Measurements from ENCODE around the gene UROC1. TPM values are rescaled to one million over a fixed set of nuclear protein-coding genes. Genes with fewer than 3 reads are reported as not detected.

The UROC1 gene
- total RNA-seq, 1 experiment from 2014 or later = not detected

- Mint-ChIP-seq H3K27ac (ENCODE audit: unreplicated experiment) (no peak overlapping the region), H3K4me3 (ENCODE audit: unreplicated experiment) (no peak overlapping the region), H3K27me3 (ENCODE audit: insufficient read depth, unreplicated experiment) (no peaks in the 10 kb centered on the region), H3K9me3 (ENCODE audit: unreplicated experiment) (no peaks in the 10 kb centered on the region), H3K4me1 (ENCODE audit: low read depth, unreplicated experiment) (no peaks in the 10 kb centered on the region), H3K36me3 (ENCODE audit: insufficient read depth, unreplicated experiment) (peaks cover 47% of the 10 kb centered on the region)
- CTCF ChIA-PET = no interaction called here
- POLR2A ChIA-PET = no interaction called here
- no peaks in the 10 kb centered on the region for H3K9me3 ChIP-seq
- intact Hi-C loops (cut with micrococcal nuclease; ENCODE audit: unreplicated experiment) = no loop called here
- no peak for DNase-seq
- H3K27me3 ChIP-seq (replicated peaks; ENCODE audit: control insufficient read depth, insufficient read depth, low read length) = no peaks in the 10 kb centered on the region
- no TSS peak for BruUV-seq (replicated peaks)
- no peak for TF ChIP-seq CTCF (IDR thresholded peaks at IDR 0.05; ENCODE audit: insufficient read depth in 1 of 2, low read depth in 1 of 2, low read length in 1 of 2, severe bottlenecking in 1 of 2, unreplicated experiment in 1 of 2)
- H3K36me3 ChIP-seq (ENCODE audit: control insufficient read depth, insufficient read depth, low read length) = peaks cover 4% of the 10 kb centered on the region
- H3K4me1 ChIP-seq = no peaks in the 10 kb centered on the region
- H3K4me3 ChIP-seq (ENCODE audit: low read depth, low read length) = no peak overlapping the region
Measured at GRCh38 chr3:126463521-126463920, 54.1 kb downstream of the UROC1 start.

GRCh38 chr3:126461450-126462070, 56.0 kb downstream of the UROC1 start:
- intact Hi-C loops (cut with micrococcal nuclease; ENCODE audit: unreplicated experiment) = no loop called here
- no peak for TF ChIP-seq CTCF (IDR thresholded peaks at IDR 0.05; ENCODE audit: insufficient read depth in 1 of 2, low read depth in 1 of 2, low read length in 1 of 2, severe bottlenecking in 1 of 2, unreplicated experiment in 1 of 2)
- Histone ChIP-seq H3K4me1 (no peaks in the 10 kb centered on the region), H3K27me3 (replicated peaks; ENCODE audit: control insufficient read depth, insufficient read depth, low read length) (no peaks in the 10 kb centered on the region), H3K9me3 (no peaks in the 10 kb centered on the region), H3K36me3 (ENCODE audit: control insufficient read depth, insufficient read depth, low read length) (peaks cover 4% of the 10 kb centered on the region), H3K4me3 (ENCODE audit: low read depth, low read length) (no peak overlapping the region)
- ChIA-PET CTCF (no interaction called here), POLR2A (no interaction called here)
- Mint-ChIP-seq H3K27ac (ENCODE audit: unreplicated experiment) (no peak overlapping the region), H3K36me3 (ENCODE audit: insufficient read depth, unreplicated experiment) (peaks cover 58% of the 10 kb centered on the region), H3K9me3 (ENCODE audit: unreplicated experiment) (no peaks in the 10 kb centered on the region), H3K4me1 (ENCODE audit: low read depth, unreplicated experiment) (no peaks in the 10 kb centered on the region), H3K4me3 (ENCODE audit: unreplicated experiment) (no peak overlapping the region), H3K27me3 (ENCODE audit: insufficient read depth, unreplicated experiment) (no peaks in the 10 kb centered on the region)
- BruUV-seq (replicated peaks) = no TSS peak
- DNase-seq = no peak

- Mint-ChIP-seq H3K4me1 (ENCODE audit: low read depth, unreplicated experiment) (no peaks in the 10 kb centered on the region), H3K9me3 (ENCODE audit: unreplicated experiment) (no peaks in the 10 kb centered on the region), H3K4me3 (ENCODE audit: unreplicated experiment) (no peak overlapping the region), H3K27ac (ENCODE audit: unreplicated experiment) (no peak overlapping the region), H3K36me3 (ENCODE audit: insufficient read depth, unreplicated experiment) (peaks cover 56% of the 10 kb centered on the region), H3K27me3 (ENCODE audit: insufficient read depth, unreplicated experiment) (no peaks in the 10 kb centered on the region)
- no peaks in the 10 kb centered on the region for H3K4me1 ChIP-seq
- POLR2A ChIA-PET = no interaction called here
- no TSS peak for BruUV-seq (replicated peaks)
- intact Hi-C loops (cut with micrococcal nuclease; ENCODE audit: unreplicated experiment) = no loop called here
- CTCF ChIA-PET = no interaction called here
- peaks cover 3% of the 10 kb centered on the region for H3K36me3 ChIP-seq (ENCODE audit: control insufficient read depth, insufficient read depth, low read length)
- no peak for DNase-seq
- no peaks in the 10 kb centered on the region for H3K9me3 ChIP-seq
- H3K4me3 ChIP-seq (ENCODE audit: low read depth, low read length) = no peak overlapping the region
- no peaks in the 10 kb centered on the region for H3K27me3 ChIP-seq (replicated peaks; ENCODE audit: control insufficient read depth, insufficient read depth, low read length)
- TF ChIP-seq CTCF (IDR thresholded peaks at IDR 0.05; ENCODE audit: insufficient read depth in 1 of 2, low read depth in 1 of 2, low read length in 1 of 2, severe bottlenecking in 1 of 2, unreplicated experiment in 1 of 2) = no peak
Measured at GRCh38 chr3:126460381-126460780, 57.2 kb downstream of the UROC1 start.

All from Caco-2 (cell line).